Karpas-422 (cell line): Measurements from ENCODE around the gene CCDC61. TPM values are rescaled to one million over a fixed set of nuclear protein-coding genes. Genes with fewer than 3 reads are reported as not detected.

Experiments used
- DNase-seq: peaks from one replicate; pipeline ENCODE4 v3.0.0-alpha.2; 2015
- H2AFZ ChIP-seq: fragments of 200-600 bp; sonication (generic); 2 replicates; pipeline ENCODE4 v1.6.1; 2014; ENCODE audit warnings: antibody characterized with exemption, low read length, mixed read lengths
- H3K27ac ChIP-seq: fragments of 200-600 bp; sonication (generic); 2 replicates; pipeline ENCODE4 v1.5.1; 2014; ENCODE audit warnings: mild to moderate bottlenecking, low read length, moderate library complexity
- H3K27me3 ChIP-seq: fragments of 200-600 bp; sonication (generic); 2 replicates; pipeline ENCODE4 v1.6.1; 2014; ENCODE audit warnings: low read length, mixed read lengths
- H3K36me3 ChIP-seq: fragments of 200-600 bp; sonication (generic); 2 replicates; pipeline ENCODE4 v1.6.1; 2014; ENCODE audit warnings: low read length, mixed read lengths; ENCODE audit not compliant: insufficient read depth
- H3K4me1 ChIP-seq: fragments of 200-600 bp; sonication (generic); 2 replicates; pipeline ENCODE4 v1.6.1; 2014; ENCODE audit warnings: mild to moderate bottlenecking, low read length, mixed read lengths
- H3K4me2 ChIP-seq: fragments of 200-600 bp; sonication (generic); 2 replicates; pipeline ENCODE4 v1.6.1; 2014; ENCODE audit warnings: low read length, low read depth, mild to moderate bottlenecking; ENCODE audit not compliant: poor library complexity, severe bottlenecking
- H3K4me3 ChIP-seq: fragments of 200-600 bp; sonication (generic); 2 replicates; pipeline ENCODE4 v1.5.1; 2014; ENCODE audit warnings: mild to moderate bottlenecking, antibody characterized with exemption, low read length, mixed read lengths
- H3K79me2 ChIP-seq: fragments of 200-600 bp; sonication (generic); 2 replicates; pipeline ENCODE4 v1.6.1; 2014; ENCODE audit warnings: mild to moderate bottlenecking, low read length, mixed read lengths
- H3K9ac ChIP-seq: fragments of 200-600 bp; sonication (generic); 2 replicates; pipeline ENCODE4 v1.6.0; 2014; ENCODE audit warnings: low read length
- H3K9me2 ChIP-seq: fragments of 200-600 bp; sonication (generic), shearing (Covaris generic); replicated peaks from 2 replicates; pipeline ENCODE4 v1.6.0; 2014; ENCODE audit warnings: mild to moderate bottlenecking, low read length, moderate library complexity; ENCODE audit not compliant: insufficient read depth
- H3K9me3 ChIP-seq: fragments of 300-700, 200-600 bp; sonication (generic); 2 replicates; pipeline ENCODE4 v1.6.1; 2014; ENCODE audit warnings: low read length, mixed read lengths
- H4K20me1 ChIP-seq: fragments of 200-600 bp; sonication (generic); 2 replicates; pipeline ENCODE4 v1.6.1; 2014; ENCODE audit warnings: mild to moderate bottlenecking, antibody characterized with exemption, low read length, low read depth; ENCODE audit not compliant: insufficient read depth
- total RNA-seq: library from RNA; depleted of rRNA; stranded (reverse); fragments of >200 nt; shearing (Covaris generic); gene quantifications from 2 replicates; pipeline ENCODE4 v1.2.3, GENCODE V29; 2014; ENCODE audit warnings: low replicate concordance

CCDC61 gene
- total RNA-seq, 1 experiment from 2014 or later = 6.4 TPM

DNA sequence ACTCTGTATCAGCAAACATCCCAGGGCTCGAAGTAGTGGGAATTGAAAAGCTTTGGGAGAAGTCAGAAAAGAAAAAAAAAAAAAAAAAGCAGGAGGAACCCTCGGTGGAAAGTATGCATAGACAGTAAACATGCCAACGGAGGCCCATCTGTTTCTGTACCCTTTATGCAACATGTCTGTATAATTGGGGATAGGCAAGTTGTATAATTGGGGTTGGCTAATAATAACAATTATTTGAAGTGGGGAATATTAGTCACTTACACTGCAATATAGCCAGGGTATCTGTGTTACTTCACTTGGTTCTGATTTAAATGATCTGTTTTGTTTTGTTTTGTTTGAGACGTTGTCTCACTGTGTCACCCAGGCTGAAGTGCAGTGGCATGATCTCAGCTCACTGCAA lies 57.6 kb downstream of the CCDC61 start:
- no peak overlapping the region for H3K9ac ChIP-seq
- H3K36me3 ChIP-seq = no peaks in the 10 kb centered on the region
- no peaks in the 10 kb centered on the region for H3K9me2 ChIP-seq
- no peak overlapping the region for H3K4me3 ChIP-seq
- no peak overlapping the region for H2AFZ ChIP-seq
- no peaks in the 10 kb centered on the region for H3K27me3 ChIP-seq
- DNase-seq = no peak
- H3K79me2 ChIP-seq = no peaks in the 10 kb centered on the region
- H3K4me1 ChIP-seq = no peaks in the 10 kb centered on the region
- no peaks in the 10 kb centered on the region for H3K9me3 ChIP-seq
- no peak overlapping the region for H3K4me2 ChIP-seq
- H4K20me1 ChIP-seq = no peaks in the 10 kb centered on the region
- no peak overlapping the region for H3K27ac ChIP-seq

- Histone ChIP-seq H3K9ac (no peak overlapping the region), H3K4me2 (no peak overlapping the region), H3K27me3 (no peaks in the 10 kb centered on the region), H3K36me3 (no peaks in the 10 kb centered on the region), H3K27ac (no peak overlapping the region), H4K20me1 (no peaks in the 10 kb centered on the region), H3K9me2 (no peaks in the 10 kb centered on the region), H2AFZ (no peak overlapping the region), H3K4me1 (no peaks in the 10 kb centered on the region), H3K4me3 (no peak overlapping the region), H3K79me2 (no peaks in the 10 kb centered on the region), H3K9me3 (no peaks in the 10 kb centered on the region)
- DNase-seq = no peak
These were observed 61.3 kb downstream of the CCDC61 start for GRCh38 chr19:46056536-46056935.

DNA sequence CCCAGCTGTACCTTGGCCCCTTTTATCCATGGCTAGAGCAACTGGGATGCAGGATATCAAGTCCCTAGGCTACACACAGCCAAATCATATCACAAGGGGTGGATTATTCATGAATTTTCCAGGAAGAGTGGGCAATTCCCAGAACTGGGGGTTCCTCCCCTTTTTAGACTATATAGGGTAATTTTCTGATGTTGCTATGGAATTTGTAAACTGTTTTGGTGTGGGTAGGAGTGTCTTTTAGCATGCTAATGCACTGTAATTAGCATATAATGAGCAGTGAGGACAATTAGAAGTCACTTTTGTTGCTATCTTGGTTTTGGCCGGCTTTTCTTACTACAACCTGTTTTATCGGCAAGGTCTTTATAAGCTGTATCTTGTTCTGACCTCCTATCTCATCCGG lies 63.5 kb downstream of the CCDC61 start:
- Histone ChIP-seq H3K9ac (no peak overlapping the region), H3K4me1 (no peaks in the 10 kb centered on the region), H3K79me2 (no peaks in the 10 kb centered on the region), H3K4me3 (no peak overlapping the region), H3K9me3 (no peaks in the 10 kb centered on the region), H3K9me2 (no peaks in the 10 kb centered on the region), H3K27me3 (no peaks in the 10 kb centered on the region), H3K27ac (no peak overlapping the region), H2AFZ (no peak overlapping the region), H3K4me2 (no peak overlapping the region), H4K20me1 (no peaks in the 10 kb centered on the region), H3K36me3 (no peaks in the 10 kb centered on the region)
- no peak for DNase-seq

DNA sequence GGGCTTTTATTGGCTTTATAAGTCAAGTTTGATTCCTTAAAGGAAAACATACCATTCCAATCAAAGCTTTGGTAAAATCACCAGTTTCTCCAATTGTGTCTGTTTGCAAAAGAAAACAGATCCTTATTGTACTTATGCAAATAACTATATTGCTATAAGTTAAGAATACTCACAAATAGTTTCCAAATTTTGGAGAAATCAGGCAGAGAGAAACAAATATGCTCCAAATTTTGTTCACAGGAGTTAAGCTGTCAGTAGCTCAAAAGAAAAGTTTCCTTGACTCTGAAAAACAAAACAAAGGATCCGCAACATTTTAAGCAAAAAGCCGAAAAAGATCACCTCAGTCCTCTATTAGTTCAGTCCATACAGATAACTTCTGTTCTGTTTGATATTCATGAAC lies 64.7 kb downstream of the CCDC61 start:
- Histone ChIP-seq H3K4me3 (no peak overlapping the region), H4K20me1 (no peaks in the 10 kb centered on the region), H3K9me3 (no peaks in the 10 kb centered on the region), H3K9me2 (no peaks in the 10 kb centered on the region), H3K36me3 (no peaks in the 10 kb centered on the region), H3K9ac (no peak overlapping the region), H3K27ac (no peak overlapping the region), H3K4me2 (no peak overlapping the region), H2AFZ (no peak overlapping the region), H3K27me3 (no peaks in the 10 kb centered on the region), H3K79me2 (no peaks in the 10 kb centered on the region), H3K4me1 (no peaks in the 10 kb centered on the region)
- DNase-seq = no peak

DNA sequence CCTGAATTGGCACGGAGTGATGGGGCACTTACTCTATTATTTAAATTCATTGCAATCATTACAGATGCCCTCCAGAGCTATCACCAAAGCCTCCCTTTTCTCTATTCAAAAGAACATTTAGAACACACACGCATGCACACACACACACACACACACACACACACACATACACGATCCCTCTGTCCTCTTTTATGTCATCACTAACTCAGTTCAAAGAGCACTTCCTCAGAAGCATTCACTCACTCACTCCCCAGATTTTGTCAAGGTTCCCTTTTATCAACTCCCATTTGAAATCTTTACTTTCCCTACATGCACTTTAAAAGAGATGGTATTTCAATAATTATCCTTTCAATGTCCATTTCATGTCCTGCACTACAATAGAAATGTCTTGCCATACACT lies 67.9 kb downstream of the CCDC61 start:
- Histone ChIP-seq H3K27ac (no peak overlapping the region), H3K4me1 (no peaks in the 10 kb centered on the region), H3K36me3 (no peaks in the 10 kb centered on the region), H3K27me3 (no peaks in the 10 kb centered on the region), H3K79me2 (no peaks in the 10 kb centered on the region), H3K4me2 (no peak overlapping the region), H3K4me3 (no peak overlapping the region), H3K9ac (no peak overlapping the region), H3K9me2 (no peaks in the 10 kb centered on the region), H3K9me3 (no peaks in the 10 kb centered on the region), H2AFZ (no peak overlapping the region), H4K20me1 (no peaks in the 10 kb centered on the region)
- DNase-seq = no peak

DNA sequence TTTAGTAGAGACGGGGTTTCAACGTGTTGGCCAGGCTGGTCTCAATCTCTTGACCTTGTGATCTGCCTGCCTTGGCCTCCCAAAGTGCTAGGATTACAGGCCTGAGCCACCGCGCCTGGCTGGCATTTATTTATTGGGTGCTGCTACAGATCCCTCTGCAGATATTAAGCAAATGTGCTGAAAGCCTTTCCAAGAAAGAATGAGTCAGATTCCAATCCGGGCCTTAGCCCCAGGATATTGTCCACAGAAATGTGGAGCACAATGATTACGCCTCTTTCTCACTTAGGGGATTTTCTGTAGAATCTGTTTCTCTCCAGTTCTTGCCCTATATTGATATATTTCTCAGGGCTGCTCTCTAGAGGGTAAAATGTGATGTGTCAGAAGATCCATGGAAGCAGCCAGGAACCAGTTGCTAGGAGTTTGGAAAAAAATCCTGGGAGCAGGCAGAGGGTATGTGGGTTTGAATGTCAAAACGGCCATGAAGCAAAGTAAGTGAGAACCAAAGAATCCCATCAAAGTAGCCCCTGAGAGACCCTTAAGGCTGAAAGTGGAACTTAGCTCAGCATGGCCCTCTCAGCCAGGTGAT lies 70.3 kb downstream of the CCDC61 start:
- no peaks in the 10 kb centered on the region for H3K36me3 ChIP-seq
- H3K9me2 ChIP-seq = no peaks in the 10 kb centered on the region
- no peaks in the 10 kb centered on the region for H3K27me3 ChIP-seq
- H3K4me2 ChIP-seq = no peak overlapping the region
- no peak overlapping the region for H3K4me3 ChIP-seq
- no peak overlapping the region for H3K9ac ChIP-seq
- no peak overlapping the region for H3K27ac ChIP-seq
- H2AFZ ChIP-seq = no peak overlapping the region
- no peak for DNase-seq
- H3K9me3 ChIP-seq = no peaks in the 10 kb centered on the region
- H3K79me2 ChIP-seq = no peaks in the 10 kb centered on the region
- H4K20me1 ChIP-seq = no peaks in the 10 kb centered on the region
- H3K4me1 ChIP-seq = no peaks in the 10 kb centered on the region

DNA sequence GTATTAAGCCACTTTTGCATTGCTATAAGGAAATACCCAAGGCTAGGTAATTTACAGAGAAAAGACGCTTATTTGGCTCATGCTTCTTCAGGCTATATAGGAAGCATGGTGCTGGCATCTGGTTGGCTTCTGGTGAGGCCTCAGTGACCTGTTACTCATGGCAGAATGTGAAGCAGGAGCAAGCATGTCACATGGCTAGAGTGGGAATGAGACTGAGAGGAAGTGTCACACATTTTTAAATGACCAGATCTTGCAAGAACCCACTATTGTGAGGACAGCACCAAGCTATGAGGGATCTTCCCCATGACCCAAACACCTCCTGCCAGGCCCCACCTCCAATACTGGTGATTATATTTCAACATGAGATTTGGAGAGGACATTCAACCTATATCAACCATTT lies 71.2 kb downstream of the CCDC61 start:
- Histone ChIP-seq H3K27ac (no peak overlapping the region), H3K36me3 (no peaks in the 10 kb centered on the region), H3K79me2 (no peaks in the 10 kb centered on the region), H3K27me3 (no peaks in the 10 kb centered on the region), H2AFZ (no peak overlapping the region), H3K9me2 (no peaks in the 10 kb centered on the region), H3K9ac (no peak overlapping the region), H3K4me2 (no peak overlapping the region), H3K4me1 (no peaks in the 10 kb centered on the region), H4K20me1 (no peaks in the 10 kb centered on the region), H3K4me3 (no peak overlapping the region), H3K9me3 (no peaks in the 10 kb centered on the region)
- DNase-seq = no peak

GRCh38 chr19:46067691-46068090 lies 72.4 kb downstream of the CCDC61 start:
- Histone ChIP-seq H3K9ac (no peak overlapping the region), H3K4me2 (no peak overlapping the region), H3K27ac (no peak overlapping the region), H3K4me1 (no peaks in the 10 kb centered on the region), H2AFZ (no peak overlapping the region), H3K36me3 (no peaks in the 10 kb centered on the region), H3K9me2 (no peaks in the 10 kb centered on the region), H4K20me1 (no peaks in the 10 kb centered on the region), H3K27me3 (no peaks in the 10 kb centered on the region), H3K9me3 (no peaks in the 10 kb centered on the region), H3K4me3 (no peak overlapping the region), H3K79me2 (no peaks in the 10 kb centered on the region)
- DNase-seq = no peak
